NOMO-1 (cell line): Measurements from ENCODE around the gene IGHMBP2.

ENCODE experiments used
- DNase-seq, 2 experiments: peaks; one replicate each; lab custom pipeline; 2025; ENCODE audit not compliant: unreplicated experiment in 2 of 2; lab: John Stamatoyannopoulos, UW

The IGHMBP2 gene

GRCh38 chr11:68978626-68978930, 74.9 kb downstream of the IGHMBP2 start:
- no peak for DNase-seq

GRCh38 chr11:68978931-68979594, 75.4 kb downstream of the IGHMBP2 start:
- no peak for DNase-seq

GRCh38 chr11:68979931-68980775, 76.5 kb downstream of the IGHMBP2 start:
- DNase-seq, result no peak

- DNase-seq, result no peak
Observed at GRCh38 chr11:68980776-68981065, 77.0 kb downstream of the IGHMBP2 start, which contains the start of gene MRGPRD. TSS of gene MRGPRD (minus strand) at chr11:68980986. CDS start at chr11:68980986, 0 bp downstream.

- DNase-seq, result no peak
Observed at GRCh38 chr11:68982134-68982533, 78.4 kb downstream of the IGHMBP2 start.

- no peak for DNase-seq
Observed at GRCh38 chr11:68983801-68984200, 80.1 kb downstream of the IGHMBP2 start.

- DNase-seq, result no peak
Observed at GRCh38 chr11:68987211-68987610, 83.5 kb downstream of the IGHMBP2 start.

- DNase-seq, result no peak
Observed at GRCh38 chr11:68988491-68988890, 84.8 kb downstream of the IGHMBP2 start.
